ENCODE results near the gene RASSF5.

Gene RASSF5

DNA sequence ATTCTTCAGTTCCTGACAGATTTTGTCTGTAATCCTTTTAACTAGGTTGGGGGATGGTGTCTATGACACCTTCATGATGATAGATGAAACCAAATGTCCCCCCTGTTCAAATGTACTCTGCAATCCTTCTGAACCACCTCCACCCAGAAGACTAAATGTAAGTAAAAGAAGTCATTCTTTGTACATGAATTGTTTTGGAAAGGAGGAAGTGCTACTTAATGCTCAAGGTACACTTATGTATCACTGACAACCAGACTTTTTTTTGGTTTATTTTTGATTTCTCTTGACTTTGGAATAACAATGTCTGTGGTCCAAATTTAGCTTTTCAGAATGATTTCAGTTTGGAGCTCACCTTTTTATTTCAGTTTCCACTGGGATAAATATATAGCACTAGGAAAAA, 130.3 kb downstream of the RASSF5 start:
- DNase-seq (ENCODE audit: low read depth, low spot score) = no peak
- no peak overlapping the region for H3K4me3 ChIP-seq (ENCODE audit: low read length)

All from Jurkat, Clone E6-1 (cell line).